ENCODE measurements around the gene DOCK9. TPM values are rescaled to one million over a fixed set of nuclear protein-coding genes. Genes with fewer than 3 reads are reported as not detected.
"Not testable (repeated sequence)": the region's sequence is repeated elsewhere in the genome, so short reads cannot be mapped to it uniquely, and the experiment has no call there.

DOCK9 gene
- total RNA-seq, 1 donor from 2014 or later = 88.4 TPM

GRCh38 chr13:98820300-98820699 is 157.6 kb downstream of the DOCK9 start:
- H3K9me3 ChIP-seq = no peaks in the 10 kb centered on the region
- H3K27ac ChIP-seq = no peak overlapping the region
- H3K4me1 ChIP-seq = peaks cover 27% of the 10 kb centered on the region
- no peak for DNase-seq (ENCODE audit: extremely low spot score in 2 of 2)
- H3K27me3 ChIP-seq = no peaks in the 10 kb centered on the region
- peaks cover 0 to 18% of the 10 kb centered on the region in 2 donors for H3K36me3 ChIP-seq
- H3K4me3 ChIP-seq = no peak overlapping the region
- intact Hi-C loops (cut with DNase I) = no loop called here
- TF ChIP-seq POLR2AphosphoS5 (IDR thresholded peaks at IDR 0.05; ENCODE audit: insufficient read depth in 1 of 2, low read depth in 1 of 2) = no peak
- TF ChIP-seq POLR2A (IDR thresholded peaks at IDR 0.05) = no peak

GRCh38 chr13:98819382-98820010 is 158.4 kb downstream of the DOCK9 start:
- TF ChIP-seq POLR2AphosphoS5 (IDR thresholded peaks at IDR 0.05; ENCODE audit: insufficient read depth in 1 of 2, low read depth in 1 of 2) (no peak), POLR2A (IDR thresholded peaks at IDR 0.05) (no peak), CTCF (IDR thresholded peaks at IDR 0.05) (no peak)
- Histone ChIP-seq H3K4me1 (peaks cover 27% of the 10 kb centered on the region), H3K9me3 (no peaks in the 10 kb centered on the region), H3K27me3 (no peaks in the 10 kb centered on the region), H3K27ac (no peak overlapping the region), H3K36me3 (peaks cover 0 to 18% of the 10 kb centered on the region in 2 donors), H3K4me3 (no peak overlapping the region)
- no peak for DNase-seq (ENCODE audit: extremely low spot score in 2 of 2)
- intact Hi-C loops (cut with DNase I) = no loop called here

- no peak for DNase-seq (ENCODE audit: extremely low spot score in 2 of 2)
- Histone ChIP-seq H3K9me3 (no peaks in the 10 kb centered on the region), H3K36me3 (peaks cover 0 to 6% of the 10 kb centered on the region in 2 donors), H3K4me3 (no peak overlapping the region), H3K27me3 (no peaks in the 10 kb centered on the region), H3K4me1 (peaks cover 7% of the 10 kb centered on the region), H3K27ac (no peak overlapping the region)
- no peak for TF ChIP-seq POLR2A (IDR thresholded peaks at IDR 0.05)
- no peak for TF ChIP-seq CTCF (IDR thresholded peaks at IDR 0.05)
- TF ChIP-seq POLR2AphosphoS5 (IDR thresholded peaks at IDR 0.05; ENCODE audit: insufficient read depth in 1 of 2, low read depth in 1 of 2) = no peak
- intact Hi-C loops (cut with DNase I) = no loop called here
Measured at GRCh38 chr13:98816406-98816805, 161.5 kb downstream of the DOCK9 start.

GRCh38 chr13:98813993-98814392 is 163.9 kb downstream of the DOCK9 start:
- no peak for TF ChIP-seq POLR2A (IDR thresholded peaks at IDR 0.05)
- TF ChIP-seq CTCF (IDR thresholded peaks at IDR 0.05) = no peak
- TF ChIP-seq POLR2AphosphoS5 (IDR thresholded peaks at IDR 0.05; ENCODE audit: insufficient read depth in 1 of 2, low read depth in 1 of 2) = no peak
- Histone ChIP-seq H3K27me3 (no peaks in the 10 kb centered on the region), H3K9me3 (no peaks in the 10 kb centered on the region), H3K4me3 (no peak overlapping the region), H3K4me1 (no peaks in the 10 kb centered on the region), H3K36me3 (no peaks in the 10 kb centered on the region), H3K27ac (no peak overlapping the region)
- DNase-seq (ENCODE audit: extremely low spot score in 2 of 2) = no peak
- intact Hi-C loops (cut with DNase I) = no loop called here

GRCh38 chr13:98812186-98812790 is 165.6 kb downstream of the DOCK9 start:
- H3K27me3 ChIP-seq; H3K27ac ChIP-seq; DNase-seq (ENCODE audit: extremely low spot score in 2 of 2); intact Hi-C loops (cut with DNase I); H3K4me1 ChIP-seq; H3K9me3 ChIP-seq; H3K4me3 ChIP-seq; H3K36me3 ChIP-seq: not testable (repeated sequence)

- Histone ChIP-seq H3K4me3 (no peak overlapping the region), H3K36me3 (peaks cover 0 to 8% of the 10 kb centered on the region in 2 donors), H3K27ac (no peak overlapping the region), H3K4me1 (no peaks in the 10 kb centered on the region), H3K27me3 (no peaks in the 10 kb centered on the region), H3K9me3 (no peaks in the 10 kb centered on the region)
- no peak for TF ChIP-seq POLR2AphosphoS5 (IDR thresholded peaks at IDR 0.05; ENCODE audit: insufficient read depth in 1 of 2, low read depth in 1 of 2)
- intact Hi-C loops (cut with DNase I) = no loop called here
- no peak for DNase-seq (ENCODE audit: extremely low spot score in 2 of 2)
Measured at GRCh38 chr13:98810746-98811145, 167.1 kb downstream of the DOCK9 start.
